ENCODE results near the gene SMCO2. TPM values are rescaled to one million over a fixed set of nuclear protein-coding genes. Genes with fewer than 3 reads are reported as not detected.

Gene SMCO2
- total and polyA plus RNA-seq, 4 donors: 0.16 to 0.33 (median 0.31) TPM; not detected in 1

DNA sequence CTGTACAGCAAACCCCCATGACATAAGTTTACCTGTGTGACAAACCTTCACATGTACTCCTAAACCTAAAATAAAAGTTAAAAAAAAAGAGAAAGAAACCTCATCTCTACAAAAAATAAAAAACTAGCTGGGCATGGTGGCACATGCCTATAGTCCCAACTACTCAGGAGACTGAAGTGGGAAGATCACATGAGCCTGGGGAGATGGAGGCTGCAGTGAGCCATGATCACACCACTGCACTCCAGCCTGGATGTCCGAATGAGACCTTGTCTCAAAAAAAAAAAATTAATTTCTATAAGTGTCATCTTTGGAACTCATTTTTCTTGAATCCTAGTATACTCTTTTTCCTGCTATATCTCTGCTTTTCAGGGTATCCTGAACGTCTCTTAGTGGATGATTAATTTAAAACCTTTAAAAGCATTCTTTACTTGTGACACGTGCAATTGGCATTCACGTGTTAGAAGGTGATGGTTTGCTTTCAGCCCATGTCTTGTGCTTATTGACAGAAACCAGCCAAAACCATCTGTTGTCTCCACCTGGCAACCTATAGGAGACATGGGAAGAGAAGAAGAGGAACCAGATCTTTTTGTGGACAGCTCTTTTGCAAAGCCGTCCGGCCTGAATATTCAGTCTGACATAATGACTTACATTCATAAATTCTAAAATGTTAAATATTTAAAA lies 46.9 kb downstream of the SMCO2 start:
- no peak for ATAC-seq (ENCODE audit: insufficient read depth, low FRiP score)
- Histone ChIP-seq H3K9me3 (ENCODE audit: control insufficient read depth in 4 of 4, insufficient read depth in 3 of 4, low read length in 3 of 4) (no peaks in the 10 kb centered on the region), H3K36me3 (ENCODE audit: control insufficient read depth in 4 of 4, insufficient read depth in 4 of 4, low read length in 4 of 4) (no peaks in the 10 kb centered on the region), H3K27ac (ENCODE audit: low read depth in 1 of 2, low read length in 1 of 2) (no peak overlapping the region), H3K4me3 (no peak overlapping the region), H3K4me1 (ENCODE audit: control insufficient read depth in 5 of 5, insufficient read depth in 5 of 5, low read length in 5 of 5) (no peaks in the 10 kb centered on the region), H3K9ac (ENCODE audit: insufficient read depth in 1 of 2, low read length in 2 of 2) (no peak overlapping the region), H3K27me3 (ENCODE audit: control insufficient read depth in 3 of 3, insufficient read depth in 3 of 3, low read length in 2 of 3) (no peaks in the 10 kb centered on the region)
- no peak for DNase-seq
- 71 to 74% methylated on average over 6 of the region's 6 CpGs for WGBS, 2 donors
- TF ChIP-seq, protein P1, sequence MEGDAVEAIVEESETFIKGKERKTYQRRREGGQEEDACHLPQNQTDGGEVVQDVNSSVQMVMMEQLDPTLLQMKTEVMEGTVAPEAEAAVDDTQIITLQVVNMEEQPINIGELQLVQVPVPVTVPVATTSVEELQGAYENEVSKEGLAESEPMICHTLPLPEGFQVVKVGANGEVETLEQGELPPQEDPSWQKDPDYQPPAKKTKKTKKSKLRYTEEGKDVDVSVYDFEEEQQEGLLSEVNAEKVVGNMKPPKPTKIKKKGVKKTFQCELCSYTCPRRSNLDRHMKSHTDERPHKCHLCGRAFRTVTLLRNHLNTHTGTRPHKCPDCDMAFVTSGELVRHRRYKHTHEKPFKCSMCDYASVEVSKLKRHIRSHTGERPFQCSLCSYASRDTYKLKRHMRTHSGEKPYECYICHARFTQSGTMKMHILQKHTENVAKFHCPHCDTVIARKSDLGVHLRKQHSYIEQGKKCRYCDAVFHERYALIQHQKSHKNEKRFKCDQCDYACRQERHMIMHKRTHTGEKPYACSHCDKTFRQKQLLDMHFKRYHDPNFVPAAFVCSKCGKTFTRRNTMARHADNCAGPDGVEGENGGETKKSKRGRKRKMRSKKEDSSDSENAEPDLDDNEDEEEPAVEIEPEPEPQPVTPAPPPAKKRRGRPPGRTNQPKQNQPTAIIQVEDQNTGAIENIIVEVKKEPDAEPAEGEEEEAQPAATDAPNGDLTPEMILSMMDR (IDR thresholded peaks at IDR 0.05; ENCODE audit: control extremely low read depth, extremely low read depth): no peak

DNA sequence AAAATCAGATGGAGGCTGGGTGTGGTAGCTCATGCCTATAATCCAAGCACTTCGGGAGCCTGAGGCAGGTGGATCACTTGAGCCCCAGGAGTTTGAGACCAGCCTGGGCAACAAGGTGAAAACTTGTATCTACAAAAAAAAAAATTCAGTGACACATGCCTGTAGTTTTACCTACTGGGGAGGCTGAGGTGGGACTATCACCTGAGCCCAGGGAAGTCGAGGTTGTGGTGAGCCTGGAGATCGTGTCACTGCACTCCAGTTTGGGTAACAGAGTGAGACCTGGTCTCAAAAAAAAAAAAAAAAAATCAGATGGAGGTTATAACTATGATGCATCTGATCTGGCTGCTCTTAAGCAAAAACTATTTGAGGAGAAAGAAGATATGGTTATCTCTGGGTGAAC lies 50.9 kb downstream of the SMCO2 start:
- WGBS, 2 donors: 85 to 90% methylated on average over 3 of the region's 3 CpGs
- Histone ChIP-seq H3K27ac (ENCODE audit: low read depth in 1 of 2, low read length in 1 of 2) (no peak overlapping the region), H3K4me1 (ENCODE audit: control insufficient read depth in 5 of 5, insufficient read depth in 5 of 5, low read length in 5 of 5) (peaks cover 0 to 3% (median 0%) of the 10 kb centered on the region in 5 donors), H3K4me3 (no peak overlapping the region), H3K27me3 (ENCODE audit: control insufficient read depth in 3 of 3, insufficient read depth in 3 of 3, low read length in 2 of 3) (no peaks in the 10 kb centered on the region), H3K36me3 (ENCODE audit: control insufficient read depth in 4 of 4, insufficient read depth in 4 of 4, low read length in 4 of 4) (no peaks in the 10 kb centered on the region), H3K9ac (ENCODE audit: insufficient read depth in 1 of 2, low read length in 2 of 2) (no peak overlapping the region), H3K9me3 (ENCODE audit: control insufficient read depth in 4 of 4, insufficient read depth in 3 of 4, low read length in 3 of 4) (no peaks in the 10 kb centered on the region)
- DNase-seq: no peak
- no peak for ATAC-seq (ENCODE audit: insufficient read depth, low FRiP score)
- TF ChIP-seq, protein P1 (IDR thresholded peaks at IDR 0.05; ENCODE audit: control extremely low read depth, extremely low read depth): no peak

DNA sequence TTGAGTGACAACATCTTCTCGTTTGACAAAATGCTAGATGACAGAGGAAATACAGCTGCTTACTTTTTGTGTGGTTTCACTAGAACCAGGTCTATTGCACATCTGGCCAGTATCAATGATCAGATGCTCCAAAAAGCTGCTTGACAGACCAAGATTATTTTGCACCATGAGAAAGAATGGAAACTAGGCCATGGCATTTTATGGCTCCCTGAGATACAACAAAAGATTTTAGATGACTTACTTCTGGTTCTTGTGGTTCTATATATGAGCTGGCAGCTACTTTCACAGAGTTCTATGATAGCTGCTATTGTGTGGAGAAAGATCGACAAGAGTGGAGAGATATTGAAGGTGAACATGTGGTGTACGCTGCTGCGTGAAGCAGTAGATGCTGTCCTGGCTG lies 51.6 kb downstream of the SMCO2 start:
- H3K36me3 ChIP-seq (ENCODE audit: control insufficient read depth in 4 of 4, insufficient read depth in 4 of 4, low read length in 4 of 4): no peaks in the 10 kb centered on the region
- no peak for ATAC-seq (ENCODE audit: insufficient read depth, low FRiP score)
- no peak for DNase-seq
- no peak overlapping the region for H3K4me3 ChIP-seq
- no peaks in the 10 kb centered on the region for H3K27me3 ChIP-seq (ENCODE audit: control insufficient read depth in 3 of 3, insufficient read depth in 3 of 3, low read length in 2 of 3)
- no peaks in the 10 kb centered on the region for H3K9me3 ChIP-seq (ENCODE audit: control insufficient read depth in 4 of 4, insufficient read depth in 3 of 4, low read length in 3 of 4)
- 83 to 89% methylated on average over 4 of the region's 4 CpGs for WGBS, 2 donors
- H3K9ac ChIP-seq (ENCODE audit: insufficient read depth in 1 of 2, low read length in 2 of 2): no peak overlapping the region
- no peak overlapping the region for H3K27ac ChIP-seq (ENCODE audit: low read depth in 1 of 2, low read length in 1 of 2)
- TF ChIP-seq, protein P1 (IDR thresholded peaks at IDR 0.05; ENCODE audit: control extremely low read depth, extremely low read depth): no peak
- peaks cover 0 to 3% (median 0%) of the 10 kb centered on the region in 5 donors for H3K4me1 ChIP-seq (ENCODE audit: control insufficient read depth in 5 of 5, insufficient read depth in 5 of 5, low read length in 5 of 5)

DNA sequence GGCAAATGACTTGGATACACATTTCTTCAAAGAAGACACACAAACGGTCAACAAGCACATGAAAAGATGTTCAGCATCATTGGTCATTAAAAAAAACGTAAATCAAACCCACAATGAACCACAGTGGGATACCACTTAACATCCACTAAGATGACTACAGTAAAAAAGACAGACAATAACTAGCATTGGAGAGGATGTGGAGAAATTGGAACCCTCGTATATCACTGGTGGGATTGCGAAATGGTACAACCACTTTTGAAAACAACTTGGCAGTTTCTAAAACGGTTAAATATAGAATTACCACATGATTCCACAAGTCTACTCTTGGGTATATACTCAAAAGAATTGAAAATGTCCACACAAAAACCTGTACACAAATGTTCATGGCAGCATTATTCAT lies 52.2 kb downstream of the SMCO2 start:
- no peaks in the 10 kb centered on the region for H3K9me3 ChIP-seq (ENCODE audit: control insufficient read depth in 4 of 4, insufficient read depth in 3 of 4, low read length in 3 of 4)
- H3K4me3 ChIP-seq: no peak overlapping the region
- ATAC-seq (ENCODE audit: insufficient read depth, low FRiP score) (no peak), DNase-seq (no peak)
- 62 to 71% methylated on average over 5 of the region's 5 CpGs for WGBS, 2 donors
- H3K27ac ChIP-seq (ENCODE audit: low read depth in 1 of 2, low read length in 1 of 2): no peak overlapping the region
- peaks cover 0 to 3% (median 0%) of the 10 kb centered on the region in 5 donors for H3K4me1 ChIP-seq (ENCODE audit: control insufficient read depth in 5 of 5, insufficient read depth in 5 of 5, low read length in 5 of 5)
- H3K9ac ChIP-seq (ENCODE audit: insufficient read depth in 1 of 2, low read length in 2 of 2): no peak overlapping the region
- H3K27me3 ChIP-seq (ENCODE audit: control insufficient read depth in 3 of 3, insufficient read depth in 3 of 3, low read length in 2 of 3): no peaks in the 10 kb centered on the region
- TF ChIP-seq, protein P1 (IDR thresholded peaks at IDR 0.05; ENCODE audit: control extremely low read depth, extremely low read depth): no peak
- H3K36me3 ChIP-seq (ENCODE audit: control insufficient read depth in 4 of 4, insufficient read depth in 4 of 4, low read length in 4 of 4): no peaks in the 10 kb centered on the region

Measured in lung (tissue), 12 donors.